Head of caudate nucleus (tissue), 42 donors: Measurements from ENCODE around the gene PARD3.

Experiments
- DNase-seq, 42 donors: peaks; one replicate each; pipeline versions ENCODE4 v3.0.0 to v3.0.0-alpha.2; 2020 to 2021; ENCODE audit warnings: mixed read lengths in 7 of 42
- intact Hi-C: fragments of 100-400 bp; cut with DNase I; formaldehyde crosslinking; loops from one replicate; pipeline ENCODE4 v1.15.0; 2022

PARD3 gene

GRCh38 chr10:34549001-34549400 lies 266.1 kb downstream of the PARD3 start:
- intact Hi-C loops: no loop called here
- no peak for DNase-seq

GRCh38 chr10:34548466-34548865 lies 266.6 kb downstream of the PARD3 start:
- intact Hi-C loops: no loop called here
- DNase-seq: no peak

GRCh38 chr10:34547695-34548094 lies 267.4 kb downstream of the PARD3 start:
- intact Hi-C loops: no loop called here
- no peak for DNase-seq

GRCh38 chr10:34547291-34547690 lies 267.8 kb downstream of the PARD3 start:
- DNase-seq: no peak
- intact Hi-C loops: no loop called here

- intact Hi-C loops: no loop called here
Observed at GRCh38 chr10:34544400-34544799, 270.7 kb downstream of the PARD3 start.

GRCh38 chr10:34543716-34544115 lies 271.4 kb downstream of the PARD3 start:
- intact Hi-C loops: no loop called here
- no peak for DNase-seq

More at GRCh38 chr10:34544400-34544799, 270.7 kb downstream of the PARD3 start:
- no peak for DNase-seq

- intact Hi-C loops: no loop called here
- no peak for DNase-seq
Observed at GRCh38 chr10:34540492-34540891, 274.6 kb downstream of the PARD3 start.

- no peak for DNase-seq
- intact Hi-C loops: no loop called here
Observed at GRCh38 chr10:34539533-34540315, 275.4 kb downstream of the PARD3 start.

GRCh38 chr10:34538281-34538829 lies 276.7 kb downstream of the PARD3 start:
- peak in 3 of 42 donors; percentile 10 to 38 (median 12) for DNase-seq
- intact Hi-C loops: no loop called here

- intact Hi-C loops: no loop called here
- no peak for DNase-seq
Observed at GRCh38 chr10:34537629-34538231, 277.4 kb downstream of the PARD3 start.

- intact Hi-C loops: no loop called here
- no peak for DNase-seq
Observed at GRCh38 chr10:34535872-34536271, 279.2 kb downstream of the PARD3 start.

- intact Hi-C loops: no loop called here
- DNase-seq: no peak
Observed at GRCh38 chr10:34530778-34531177, 284.3 kb downstream of the PARD3 start.

- intact Hi-C loops: loop anchor here (10.0 kb wide), 1 partner anchor 106 kb away; no protein-coding TSS in a partner anchor
- DNase-seq: no peak
Observed at GRCh38 chr10:34528320-34528719, 286.8 kb downstream of the PARD3 start.

GRCh38 chr10:34526758-34527730 lies 288.1 kb downstream of the PARD3 start:
- no peak for DNase-seq
- intact Hi-C loops: loop anchor here (10.0 kb wide), 1 partner anchor 108 kb away; no protein-coding TSS in a partner anchor

GRCh38 chr10:34526186-34526585 lies 288.9 kb downstream of the PARD3 start:
- intact Hi-C loops: loop anchor here (10.0 kb wide), 1 partner anchor 109 kb away; no protein-coding TSS in a partner anchor
- DNase-seq: no peak

- intact Hi-C loops: loop anchor here (10.0 kb wide), 1 partner anchor 110 kb away; no protein-coding TSS in a partner anchor
- DNase-seq: no peak
Observed at GRCh38 chr10:34524369-34525091, 290.6 kb downstream of the PARD3 start.

GRCh38 chr10:34523017-34523767 lies 291.9 kb downstream of the PARD3 start:
- DNase-seq: no peak
- intact Hi-C loops: loop anchor here (10.0 kb wide), 1 partner anchor 112 kb away; no protein-coding TSS in a partner anchor
